HG03342 (cell line): Measurements from ENCODE around the gene PLEKHH2.

Source experiments
- ATAC-seq: cut with Tn5 transposase; IDR thresholded peaks from one replicate; pipeline ENCODE4 v1.9.1; 2021; ENCODE audit warnings: mild to moderate bottlenecking, moderate library complexity; ENCODE audit not compliant: unreplicated experiment

The PLEKHH2 gene

GRCh38 chr2:43758739-43759138 lies 121.7 kb downstream of the PLEKHH2 start:
- no peak for ATAC-seq

- no peak for ATAC-seq
These were observed 122.1 kb downstream of the PLEKHH2 start for GRCh38 chr2:43759195-43759594.

- ATAC-seq, result no peak
These were observed 125.2 kb downstream of the PLEKHH2 start for GRCh38 chr2:43762286-43762685.

- ATAC-seq, result no peak
These were observed 126.0 kb downstream of the PLEKHH2 start for GRCh38 chr2:43763091-43763490.

- no peak for ATAC-seq
These were observed 127.1 kb downstream of the PLEKHH2 start for GRCh38 chr2:43764086-43764705.

- ATAC-seq, result no peak
These were observed 128.9 kb downstream of the PLEKHH2 start for GRCh38 chr2:43766006-43766405.

- peak; percentile 99 for ATAC-seq
These were observed 137.0 kb downstream of the PLEKHH2 start, which contains the start of gene DYNC2LI1 for GRCh38 chr2:43773876-43774613. Gene DYNC2LI1, plus strand, starts transcription at chr2:43774039. Its CDS starts 100 bp downstream, at chr2:43774139.

- no peak for ATAC-seq
These were observed 137.6 kb downstream of the PLEKHH2 start for GRCh38 chr2:43774617-43775016.

GRCh38 chr2:43776324-43776723 lies 139.3 kb downstream of the PLEKHH2 start:
- no peak for ATAC-seq

GRCh38 chr2:43777306-43777926 lies 140.4 kb downstream of the PLEKHH2 start:
- ATAC-seq, result no peak

GRCh38 chr2:43778233-43778632 lies 141.2 kb downstream of the PLEKHH2 start:
- no peak for ATAC-seq

- no peak for ATAC-seq
These were observed 150.8 kb downstream of the PLEKHH2 start for GRCh38 chr2:43787895-43788294.

- ATAC-seq, result no peak
These were observed 151.6 kb downstream of the PLEKHH2 start for GRCh38 chr2:43788646-43789045.

- no peak for ATAC-seq
These were observed 153.1 kb downstream of the PLEKHH2 start for GRCh38 chr2:43790147-43790546.

- ATAC-seq, result no peak
These were observed 154.1 kb downstream of the PLEKHH2 start for GRCh38 chr2:43791035-43791765.

- ATAC-seq, result no peak
These were observed 155.6 kb downstream of the PLEKHH2 start for GRCh38 chr2:43792653-43793052.

GRCh38 chr2:43794956-43795355 lies 157.9 kb downstream of the PLEKHH2 start:
- ATAC-seq, result no peak

- ATAC-seq, result no peak
These were observed 159.1 kb downstream of the PLEKHH2 start for GRCh38 chr2:43796206-43796605.

GRCh38 chr2:43798300-43798699 lies 161.2 kb downstream of the PLEKHH2 start:
- no peak for ATAC-seq

GRCh38 chr2:43800894-43801293 lies 163.8 kb downstream of the PLEKHH2 start:
- no peak for ATAC-seq

- ATAC-seq, result no peak
These were observed 165.1 kb downstream of the PLEKHH2 start for GRCh38 chr2:43802135-43802534.
